NCI-H146 treated with DMSO at 0.1 percent for 48 hours (cell line): ENCODE data around the gene MTRF1L.
"Not testable (repeated sequence)": the region's sequence is repeated elsewhere in the genome, so short reads cannot be mapped to it uniquely, and the experiment has no call there.

Experiments used
- DNase-seq: peaks from one replicate; lab custom pipeline; 2025; ENCODE audit not compliant: unreplicated experiment; lab: John Stamatoyannopoulos, UW

The MTRF1L gene

GRCh38 chr6:152973916-152974315 is 28.6 kb downstream of the MTRF1L start:
- no peak for DNase-seq

GRCh38 chr6:152969688-152970418 is 32.7 kb downstream of the MTRF1L start:
- DNase-seq: no peak

- DNase-seq: not testable (repeated sequence)
These were observed 36.2 kb downstream of the MTRF1L start for GRCh38 chr6:152966168-152966894.

- no peak for DNase-seq
These were observed 43.2 kb downstream of the MTRF1L start for GRCh38 chr6:152959333-152959732.

GRCh38 chr6:152957796-152958195 is 44.7 kb downstream of the MTRF1L start:
- no peak for DNase-seq

GRCh38 chr6:152954443-152954842 is 48.1 kb downstream of the MTRF1L start:
- DNase-seq: no peak

- no peak for DNase-seq
These were observed 49.5 kb downstream of the MTRF1L start for GRCh38 chr6:152952866-152953509.

GRCh38 chr6:152952045-152952444 is 50.5 kb downstream of the MTRF1L start:
- DNase-seq: no peak

GRCh38 chr6:152950240-152950639 is 52.3 kb downstream of the MTRF1L start:
- DNase-seq: no peak

- peak; percentile 17 for DNase-seq
These were observed 54.2 kb downstream of the MTRF1L start for GRCh38 chr6:152948150-152948768.

- no peak for DNase-seq
These were observed 55.5 kb downstream of the MTRF1L start for GRCh38 chr6:152946995-152947394.

GRCh38 chr6:152946484-152946883 is 56.0 kb downstream of the MTRF1L start:
- no peak for DNase-seq

GRCh38 chr6:152943260-152943897 is 59.1 kb downstream of the MTRF1L start:
- no peak for DNase-seq

GRCh38 chr6:152942319-152942869 is 60.1 kb downstream of the MTRF1L start:
- no peak for DNase-seq

GRCh38 chr6:152941746-152942145 is 60.8 kb downstream of the MTRF1L start:
- no peak for DNase-seq
